CD4-positive, alpha-beta T cell treated with Interferon alpha-2 for 1 hour (primary cell): ENCODE measurements around the gene GPR15.

Experiments
- DNase-seq, 2 donors: peaks; one replicate each; pipeline ENCODE4 v3.0.0-alpha.2; 2020 to 2022

Gene GPR15

GRCh38 chr3:98531622-98532274 is at the start of gene GPR15:
TSS of gene GPR15 (plus strand) at chr3:98531978. CDS start at chr3:98532034, 56 bp downstream.
- peak in 1 of 2 donors; percentile 32 for DNase-seq

- DNase-seq: no peak
These were observed 48.9 kb upstream of the GPR15 start for GRCh38 chr3:98482717-98483482.

GRCh38 chr3:98483626-98484025 is 48.2 kb upstream of the GPR15 start:
- no peak for DNase-seq

- no peak for DNase-seq
These were observed 34.4 kb upstream of the GPR15 start, which contains the start of gene OR5K2 for GRCh38 chr3:98497381-98497780. TSS of gene OR5K2 (plus strand) at chr3:98497681. CDS start at chr3:98497681, 0 bp downstream.

GRCh38 chr3:98500019-98500418 is 31.8 kb upstream of the GPR15 start:
- DNase-seq: no peak

DNA sequence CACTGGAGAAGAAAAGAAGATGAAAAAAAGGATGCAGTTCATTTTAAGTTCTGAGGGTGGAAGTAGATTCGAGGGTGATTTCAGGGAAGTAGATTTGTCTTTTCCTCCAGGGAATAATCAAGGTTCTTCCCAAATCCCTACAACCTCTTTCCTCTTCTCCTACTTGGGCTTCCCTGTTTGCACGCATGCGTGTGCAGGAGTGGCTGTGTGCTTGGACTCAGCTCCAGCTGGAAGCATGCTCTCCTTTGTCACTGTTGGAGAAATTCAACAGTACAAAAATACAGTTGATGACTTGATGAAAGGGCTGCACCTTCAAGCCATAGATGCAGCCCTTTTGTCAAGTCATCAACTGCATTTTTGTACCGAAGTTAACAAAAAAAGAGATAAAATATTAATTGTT is 30.5 kb upstream of the GPR15 start:
- no peak for DNase-seq

DNA sequence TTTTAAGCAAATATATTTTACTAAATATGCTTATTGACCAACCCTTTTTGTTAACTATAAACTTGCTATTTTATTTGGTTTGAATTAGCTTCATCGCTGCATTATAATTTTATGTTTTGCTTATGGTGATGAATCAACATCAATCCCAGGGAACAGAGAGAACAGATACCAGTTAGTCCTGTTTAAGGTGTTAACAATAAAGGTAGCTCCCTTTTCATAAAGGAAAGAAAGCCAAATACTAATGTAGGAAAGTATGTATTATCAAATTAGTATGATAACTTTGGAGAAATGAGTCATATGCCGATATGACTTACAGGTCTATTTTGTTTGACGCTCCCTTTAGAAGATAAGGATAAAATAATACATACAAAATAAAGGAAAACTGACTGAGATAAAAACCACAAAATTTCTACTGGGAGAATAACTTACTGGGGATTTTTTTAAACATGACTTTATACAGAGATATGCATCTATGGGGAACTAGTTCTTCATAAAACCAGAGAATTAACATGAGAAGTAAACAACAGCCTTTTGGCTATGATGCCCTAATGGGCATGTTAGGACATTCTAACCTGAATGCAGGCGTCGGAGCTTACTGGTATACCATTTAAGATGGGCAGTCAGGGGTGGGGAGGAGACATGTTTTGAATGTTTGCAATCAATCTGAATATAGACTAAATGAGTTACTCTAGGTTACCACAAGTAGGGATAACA is 29.8 kb upstream of the GPR15 start:
- no peak for DNase-seq

GRCh38 chr3:98504539-98504938 is 27.2 kb upstream of the GPR15 start:
- DNase-seq: no peak

GRCh38 chr3:98508582-98508981 is 23.2 kb upstream of the GPR15 start:
- DNase-seq: peak in 1 of 2 donors; percentile 25

GRCh38 chr3:98512576-98512975 is 19.2 kb upstream of the GPR15 start:
- no peak for DNase-seq

DNA sequence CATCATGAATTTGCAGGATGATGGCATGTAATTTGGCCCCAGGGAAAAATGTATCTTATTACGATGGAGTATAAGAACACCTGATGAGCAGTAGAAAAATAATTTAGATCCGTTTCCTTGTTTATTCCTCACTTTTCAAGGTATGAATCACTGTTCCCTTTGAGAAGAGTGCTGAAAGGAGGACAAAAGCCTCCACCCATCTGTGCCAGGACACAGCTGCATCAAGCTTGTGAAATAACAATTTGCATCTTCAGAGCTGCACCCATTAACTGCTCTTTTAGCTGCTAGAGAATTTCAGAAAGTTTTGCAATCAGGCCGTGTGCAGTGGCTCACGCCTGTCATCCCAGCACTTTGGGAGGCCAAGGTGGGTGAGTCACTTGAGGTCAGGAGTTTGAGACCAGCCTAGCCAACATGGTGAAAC is 18.7 kb upstream of the GPR15 start:
- no peak for DNase-seq

GRCh38 chr3:98513736-98514135 is 18.0 kb upstream of the GPR15 start:
- DNase-seq: no peak

DNA sequence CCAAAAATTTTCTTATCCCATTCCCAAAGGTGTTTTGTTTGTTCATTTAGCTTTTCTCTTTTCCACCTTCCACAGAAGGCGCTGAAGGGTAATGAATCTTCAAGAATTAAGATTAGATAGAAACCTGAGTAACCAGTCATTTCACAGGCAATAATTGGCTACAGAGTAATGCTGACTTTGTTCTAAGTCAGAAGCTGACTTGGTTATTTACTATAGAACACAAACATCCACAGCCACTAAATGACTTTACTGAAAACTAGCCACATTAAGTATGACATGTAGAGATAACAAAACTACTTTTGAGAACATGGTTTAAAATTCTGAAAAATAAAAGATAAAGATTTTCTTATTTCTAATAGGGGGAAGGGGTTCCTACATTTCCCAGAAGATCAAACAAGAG is 16.8 kb upstream of the GPR15 start:
- no peak for DNase-seq

- no peak for DNase-seq
These were observed 13.0 kb upstream of the GPR15 start for GRCh38 chr3:98518816-98519215.

GRCh38 chr3:98519351-98519750 is 12.4 kb upstream of the GPR15 start:
- DNase-seq: no peak

- DNase-seq: peak; percentile 21 to 56
These were observed 9.8 kb upstream of the GPR15 start for GRCh38 chr3:98521897-98522543.

DNA sequence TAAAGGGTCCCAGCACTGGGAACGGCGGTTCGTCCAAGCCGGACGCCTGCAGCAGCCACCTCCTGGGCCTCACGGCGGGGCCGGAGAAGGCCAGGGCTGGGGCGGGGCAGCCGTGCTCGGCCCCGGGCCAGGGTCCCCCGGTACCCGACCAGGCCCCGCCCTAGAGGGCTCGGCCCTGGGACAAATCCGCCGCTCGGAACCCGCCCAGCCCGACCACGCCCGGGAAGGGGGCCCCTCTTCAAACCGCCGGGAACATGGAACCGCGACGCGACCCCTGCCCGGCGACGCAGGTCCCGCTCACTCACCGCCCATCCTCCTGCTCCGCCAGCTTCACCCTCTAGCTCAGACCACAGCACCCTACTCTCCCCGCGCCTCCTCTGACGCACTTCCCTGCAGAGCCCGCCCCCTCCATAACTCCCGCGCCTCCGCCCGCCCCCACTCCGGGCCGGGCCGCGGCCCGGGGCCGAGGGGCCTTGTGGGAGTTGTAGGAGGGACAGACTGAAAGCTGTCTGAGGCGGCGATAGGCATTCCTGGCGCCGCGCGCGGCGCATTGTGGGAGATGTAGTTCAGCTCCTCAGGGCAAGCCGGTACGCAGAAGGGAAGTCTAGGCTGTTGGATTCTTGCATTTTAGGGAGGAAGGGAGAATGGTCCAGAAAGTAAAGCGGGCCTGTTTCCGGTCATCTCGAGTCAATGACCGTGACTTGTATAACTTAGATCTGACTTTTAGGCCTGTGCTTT is 9.1 kb upstream of the GPR15 start, which contains the start of gene CLDND1:
CLDND1 (minus strand) TSS at position 359 of the 738 bp plus-strand sequence. CDS start 1,478 bp downstream, outside the sequence.
- peak; percentile 95 to 96 for DNase-seq

DNA sequence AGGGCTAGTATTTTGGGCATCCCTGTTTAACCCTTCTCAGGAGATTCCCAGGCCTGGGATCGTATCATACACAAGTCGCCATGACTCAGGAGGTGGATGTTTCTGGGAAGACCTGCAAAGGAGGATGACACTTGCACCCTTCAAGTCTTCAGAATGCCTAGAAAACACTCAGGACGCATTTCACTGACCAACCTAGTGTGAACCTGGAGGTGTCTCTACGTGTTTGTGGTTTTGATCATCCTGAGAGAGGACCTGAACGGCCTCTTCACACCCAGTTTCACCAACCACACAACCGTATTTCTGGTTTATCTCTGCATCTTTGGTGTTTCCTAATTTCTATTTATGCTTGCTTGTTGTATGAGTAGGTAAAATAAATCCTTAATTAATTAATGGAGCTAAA is 6.3 kb upstream of the GPR15 start:
- DNase-seq: peak in 1 of 2 donors; percentile 32

- no peak for DNase-seq
These were observed 3.1 kb upstream of the GPR15 start for GRCh38 chr3:98528474-98529346.

- no peak for DNase-seq
These were observed 1.8 kb upstream of the GPR15 start for GRCh38 chr3:98529856-98530459.

DNA sequence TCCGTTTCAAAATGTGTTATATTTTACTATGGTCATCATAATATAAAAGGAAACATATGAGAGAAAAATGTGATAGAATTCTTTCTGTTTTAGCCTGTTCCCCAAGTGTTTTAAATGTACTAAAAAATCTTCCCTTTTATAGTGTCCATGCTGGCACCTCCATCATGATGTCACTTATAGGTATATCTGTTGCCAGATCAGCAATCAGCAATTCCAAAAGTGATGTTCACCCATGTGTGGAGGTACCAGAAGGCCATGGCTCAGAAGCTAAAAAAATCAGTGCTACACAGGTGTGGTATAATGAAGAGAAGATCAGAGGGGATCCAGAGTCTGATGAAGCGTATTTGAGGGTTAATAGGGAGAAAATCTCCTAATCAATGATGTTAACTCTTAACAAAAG is 1.1 kb upstream of the GPR15 start:
- no peak for DNase-seq
